ENCODE results near the gene LAMA3. TPM values are rescaled to one million over a fixed set of nuclear protein-coding genes. Genes with fewer than 3 reads are reported as not detected.

The LAMA3 gene
- total RNA-seq, 1 donor from 2014 or later: 106 TPM

GRCh38 chr18:23733895-23734294 is 44.6 kb downstream of the LAMA3 start:
- no peak overlapping the region for H3K4me3 ChIP-seq
- peak overlapping the region; percentile 33 for H3K27ac ChIP-seq
- H3K4me1 ChIP-seq: peaks cover 40% of the 10 kb centered on the region
- no peaks in the 10 kb centered on the region for H3K36me3 ChIP-seq
- no peaks in the 10 kb centered on the region for H3K9me3 ChIP-seq
- intact Hi-C loops (cut with DNase I): no loop called here
- no peaks in the 10 kb centered on the region for H3K27me3 ChIP-seq
- TF ChIP-seq CTCF (IDR thresholded peaks at IDR 0.05) (no peak), POLR2AphosphoS5 (IDR thresholded peaks at IDR 0.05; ENCODE audit: insufficient read depth in 1 of 2, low read depth in 1 of 2) (no peak), POLR2A (IDR thresholded peaks at IDR 0.05) (no peak)
- DNase-seq (ENCODE audit: extremely low spot score in 2 of 2): no peak

- intact Hi-C loops (cut with DNase I): no loop called here
- no peaks in the 10 kb centered on the region for H3K27me3 ChIP-seq
- no peak overlapping the region for H3K4me3 ChIP-seq
- H3K4me1 ChIP-seq: peaks cover 47% of the 10 kb centered on the region
- no peak for DNase-seq (ENCODE audit: extremely low spot score in 2 of 2)
- no peaks in the 10 kb centered on the region for H3K36me3 ChIP-seq
- TF ChIP-seq POLR2AphosphoS5 (IDR thresholded peaks at IDR 0.05; ENCODE audit: insufficient read depth in 1 of 2, low read depth in 1 of 2) (no peak), POLR2A (IDR thresholded peaks at IDR 0.05) (no peak), CTCF (IDR thresholded peaks at IDR 0.05) (no peak)
- H3K9me3 ChIP-seq: no peaks in the 10 kb centered on the region
- H3K27ac ChIP-seq: peak overlapping the region; percentile 33
Observed at GRCh38 chr18:23735021-23735464, 45.8 kb downstream of the LAMA3 start.

- no peak for DNase-seq (ENCODE audit: extremely low spot score in 2 of 2)
- no peaks in the 10 kb centered on the region for H3K9me3 ChIP-seq
- intact Hi-C loops (cut with DNase I): no loop called here
Observed at GRCh38 chr18:23737578-23737977, 48.3 kb downstream of the LAMA3 start.

GRCh38 chr18:23738151-23738550 is 48.9 kb downstream of the LAMA3 start:
- H3K4me3 ChIP-seq: no peak overlapping the region
- TF ChIP-seq CTCF (IDR thresholded peaks at IDR 0.05): no peak
- no peak for TF ChIP-seq POLR2A (IDR thresholded peaks at IDR 0.05)
- no peak for TF ChIP-seq POLR2AphosphoS5 (IDR thresholded peaks at IDR 0.05; ENCODE audit: insufficient read depth in 1 of 2, low read depth in 1 of 2)
- peaks cover 38% of the 10 kb centered on the region for H3K4me1 ChIP-seq
- H3K36me3 ChIP-seq: no peaks in the 10 kb centered on the region
- no peak for DNase-seq (ENCODE audit: extremely low spot score in 2 of 2)
- no peaks in the 10 kb centered on the region for H3K27me3 ChIP-seq
- no peaks in the 10 kb centered on the region for H3K9me3 ChIP-seq
- intact Hi-C loops (cut with DNase I): no loop called here
- H3K27ac ChIP-seq: no peak overlapping the region

More at GRCh38 chr18:23737578-23737977, 48.3 kb downstream of the LAMA3 start:
- peaks cover 38% of the 10 kb centered on the region for H3K4me1 ChIP-seq
- TF ChIP-seq CTCF (IDR thresholded peaks at IDR 0.05): no peak
- H3K27ac ChIP-seq: no peak overlapping the region
- no peaks in the 10 kb centered on the region for H3K36me3 ChIP-seq
- H3K27me3 ChIP-seq: no peaks in the 10 kb centered on the region
- no peak overlapping the region for H3K4me3 ChIP-seq

- no peaks in the 10 kb centered on the region for H3K36me3 ChIP-seq
- no peak overlapping the region for H3K4me3 ChIP-seq
- H3K9me3 ChIP-seq: no peaks in the 10 kb centered on the region
- intact Hi-C loops (cut with DNase I): no loop called here
- TF ChIP-seq POLR2A (IDR thresholded peaks at IDR 0.05) (no peak), POLR2AphosphoS5 (IDR thresholded peaks at IDR 0.05; ENCODE audit: insufficient read depth in 1 of 2, low read depth in 1 of 2) (no peak), CTCF (IDR thresholded peaks at IDR 0.05) (no peak)
- H3K27me3 ChIP-seq: no peaks in the 10 kb centered on the region
- no peak for DNase-seq (ENCODE audit: extremely low spot score in 2 of 2)
- H3K4me1 ChIP-seq: peaks cover 38% of the 10 kb centered on the region
- no peak overlapping the region for H3K27ac ChIP-seq
Observed at GRCh38 chr18:23738575-23738974, 49.3 kb downstream of the LAMA3 start.
